Spinal cord (tissue), 10 donors: ENCODE data around the gene SPOUT1. TPM values are rescaled to one million over a fixed set of nuclear protein-coding genes. Genes with fewer than 3 reads are reported as not detected.

Source experiments
- DNase-seq, 6 donors: peaks; one replicate each; pipeline versions ENCODE4 v3.0.0 to v3.0.0-alpha.2; 2013 to 2015; ENCODE audit warnings: low spot score in 6 of 6, low read depth in 4 of 6
- H3K27ac ChIP-seq: one replicate; pipeline ENCODE4 v1.5.1; 2013; ENCODE audit warnings: low read depth, low read length, control low read depth
- H3K27me3 ChIP-seq: one replicate; pipeline ENCODE4 v1.6.1; 2013; ENCODE audit warnings: low read length; ENCODE audit not compliant: control insufficient read depth, insufficient read depth
- H3K36me3 ChIP-seq: one replicate; pipeline ENCODE4 v1.6.1; 2013; ENCODE audit warnings: low read length; ENCODE audit not compliant: control insufficient read depth, insufficient read depth
- H3K4me1 ChIP-seq: one replicate; pipeline ENCODE4 v1.6.1; 2013; ENCODE audit warnings: low read length; ENCODE audit not compliant: control insufficient read depth, insufficient read depth
- H3K4me3 ChIP-seq: one replicate; pipeline ENCODE4 v1.5.1; 2013; ENCODE audit warnings: low read depth, low read length, control low read depth
- H3K9me3 ChIP-seq: one replicate; pipeline ENCODE4 v1.6.1; 2013; ENCODE audit warnings: low read length; ENCODE audit not compliant: control insufficient read depth, insufficient read depth
- WGBS: methylation state at CpG from one replicate; pipeline ENCODE4 v1.1.5; 2013; ENCODE audit warnings: missing lambda C conversion rate; ENCODE audit not compliant: insufficient coverage; 5-methylcytosine and 5-hydroxymethylcytosine counted together
- polyA plus RNA-seq, 2 donors: library from polyadenylated mRNA; unstranded; fragments of 120-200 nt; gene quantifications; one replicate each; pipeline ENCODE4 v1.2.1, GENCODE V29; 2013; ENCODE audit not compliant: insufficient read length in 2 of 2
- total RNA-seq, 2 donors: library from RNA; depleted of rRNA in 1 of 2; stranded (reverse); fragments of 120-200 nt in 1 of 2; fragments of >200 nt in 1 of 2; gene quantifications; one replicate each; pipeline versions ENCODE4 v1.2.3 to v1.2.4, GENCODE V29; 2013 to 2014
- donor health status: healthy.

The SPOUT1 gene
- total and polyA plus RNA-seq, 4 donors: 12.2 to 57.7 (median 39.4) TPM

GRCh38 chr9:128818099-128818838 is 11.3 kb downstream of the SPOUT1 start, which contains the start of gene ENDOG:
Gene ENDOG, plus strand, starts transcription at chr9:128818500. Its CDS starts 185 bp downstream, at chr9:128818685.
- H3K27me3 ChIP-seq: no peaks in the 10 kb centered on the region
- H3K27ac ChIP-seq: peak within 1 kb of the TSS; percentile 65
- DNase-seq: peak; percentile 90 to 99 (median 96)
- peaks cover 35% of the 10 kb centered on the region for H3K36me3 ChIP-seq
- H3K4me3 ChIP-seq: peak within 1 kb of the TSS; percentile 65
- under 1% methylated on average over 69 of the region's 70 CpGs for WGBS
- peaks cover 26% of the 10 kb centered on the region for H3K4me1 ChIP-seq
- H3K9me3 ChIP-seq: no peaks in the 10 kb centered on the region

- no peak overlapping the region for H3K27ac ChIP-seq
- H3K36me3 ChIP-seq: peaks cover 38% of the 10 kb centered on the region
- no peaks in the 10 kb centered on the region for H3K9me3 ChIP-seq
- no peak overlapping the region for H3K4me3 ChIP-seq
- no peaks in the 10 kb centered on the region for H3K27me3 ChIP-seq
- H3K4me1 ChIP-seq: no peaks in the 10 kb centered on the region
- no peak for DNase-seq
- 90% methylated on average over 2 of the region's 5 CpGs for WGBS
Observed at GRCh38 chr9:128810873-128811272, 18.7 kb downstream of the SPOUT1 start.

- Histone ChIP-seq H3K27ac (no peak overlapping the region), H3K36me3 (peaks cover 48% of the 10 kb centered on the region)
- 75% methylated on average over 2 of the region's 2 CpGs for WGBS
Observed at GRCh38 chr9:128809831-128810230, 19.8 kb downstream of the SPOUT1 start.

GRCh38 chr9:128809036-128809599 is 20.5 kb downstream of the SPOUT1 start:
- Histone ChIP-seq H3K36me3 (peaks cover 50% of the 10 kb centered on the region), H3K9me3 (no peaks in the 10 kb centered on the region), H3K27ac (no peak overlapping the region)

More at GRCh38 chr9:128809831-128810230, 19.8 kb downstream of the SPOUT1 start:
- Histone ChIP-seq H3K4me3 (no peak overlapping the region), H3K9me3 (no peaks in the 10 kb centered on the region), H3K4me1 (no peaks in the 10 kb centered on the region), H3K27me3 (no peaks in the 10 kb centered on the region)
- no peak for DNase-seq

GRCh38 chr9:128808543-128808942 is 21.1 kb downstream of the SPOUT1 start:
- Histone ChIP-seq H3K27me3 (no peaks in the 10 kb centered on the region), H3K36me3 (peaks cover 56% of the 10 kb centered on the region), H3K4me3 (no peak overlapping the region), H3K9me3 (no peaks in the 10 kb centered on the region), H3K27ac (no peak overlapping the region), H3K4me1 (peaks cover 4% of the 10 kb centered on the region)
- no CpG with 5 or more reads among the region's 3 CpGs for WGBS
- no peak for DNase-seq

More at GRCh38 chr9:128809036-128809599, 20.5 kb downstream of the SPOUT1 start:
- DNase-seq: no peak
- H3K4me3 ChIP-seq: no peak overlapping the region
- 94% methylated on average over 10 of the region's 12 CpGs for WGBS
- H3K4me1 ChIP-seq: no peaks in the 10 kb centered on the region
- H3K27me3 ChIP-seq: no peaks in the 10 kb centered on the region

GRCh38 chr9:128807827-128808226 is 21.8 kb downstream of the SPOUT1 start:
- peaks cover 63% of the 10 kb centered on the region for H3K36me3 ChIP-seq
- no peak overlapping the region for H3K4me3 ChIP-seq
- no peaks in the 10 kb centered on the region for H3K27me3 ChIP-seq
- no peak for DNase-seq
- WGBS: 88% methylated on average over 14 of the region's 14 CpGs
- no peaks in the 10 kb centered on the region for H3K9me3 ChIP-seq
- H3K4me1 ChIP-seq: peaks cover 4% of the 10 kb centered on the region
- no peak overlapping the region for H3K27ac ChIP-seq

- Histone ChIP-seq H3K4me1 (peaks cover 4% of the 10 kb centered on the region), H3K27ac (no peak overlapping the region), H3K27me3 (no peaks in the 10 kb centered on the region), H3K4me3 (no peak overlapping the region), H3K36me3 (peaks cover 81% of the 10 kb centered on the region), H3K9me3 (no peaks in the 10 kb centered on the region)
- 87% methylated on average over 14 of the region's 14 CpGs for WGBS
- DNase-seq: no peak
Observed at GRCh38 chr9:128805661-128806060, 23.9 kb downstream of the SPOUT1 start.

- H3K27ac ChIP-seq: no peak overlapping the region
- peaks cover 4% of the 10 kb centered on the region for H3K4me1 ChIP-seq
- no peak overlapping the region for H3K4me3 ChIP-seq
- 100% methylated on average over 3 of the region's 4 CpGs for WGBS
- no peaks in the 10 kb centered on the region for H3K9me3 ChIP-seq
- peaks cover 89% of the 10 kb centered on the region for H3K36me3 ChIP-seq
- no peak for DNase-seq
- no peaks in the 10 kb centered on the region for H3K27me3 ChIP-seq
Observed at GRCh38 chr9:128802482-128802881, 27.1 kb downstream of the SPOUT1 start.

- WGBS: 93% methylated on average over 3 of the region's 7 CpGs
- Histone ChIP-seq H3K9me3 (no peaks in the 10 kb centered on the region), H3K36me3 (peaks cover 85% of the 10 kb centered on the region), H3K27me3 (no peaks in the 10 kb centered on the region), H3K27ac (no peak overlapping the region), H3K4me1 (peaks cover 4% of the 10 kb centered on the region), H3K4me3 (no peak overlapping the region)
- no peak for DNase-seq
Observed at GRCh38 chr9:128800061-128800460, 29.5 kb downstream of the SPOUT1 start.

GRCh38 chr9:128798896-128799295 is 30.7 kb downstream of the SPOUT1 start:
- Histone ChIP-seq H3K27me3 (no peaks in the 10 kb centered on the region), H3K27ac (no peak overlapping the region), H3K4me3 (no peak overlapping the region), H3K9me3 (no peaks in the 10 kb centered on the region), H3K36me3 (peaks cover 88% of the 10 kb centered on the region), H3K4me1 (peaks cover 2% of the 10 kb centered on the region)
- WGBS: 93% methylated on average over 8 of the region's 8 CpGs
- DNase-seq: no peak
